ENCODE data around the gene LURAP1L. TPM values are rescaled to one million over a fixed set of nuclear protein-coding genes. Genes with fewer than 3 reads are reported as not detected.
A peak's percentile ranks its signal among the peaks of the same experiment; 100 is the strongest.

The LURAP1L gene
- total RNA-seq, 1 donor from 2014 or later = 1.6 TPM

GRCh38 chr9:12776513-12777055 is 1.8 kb downstream of the LURAP1L start:
- intact Hi-C loops (cut with DNase I) = loop anchor here (2.0 to 5.0 kb wide), 3 partner anchors 38 to 106 kb away; no protein-coding TSS in a partner anchor
- peaks cover 2 to 7% of the 10 kb centered on the region in 2 donors for H3K4me1 ChIP-seq

GRCh38 chr9:12777121-12778022 is 2.6 kb downstream of the LURAP1L start:
- Histone ChIP-seq H3K9me3 (peaks cover 0 to 2% of the 10 kb centered on the region in 2 donors), H3K4me1 (peaks cover 2 to 13% of the 10 kb centered on the region in 2 donors), H3K4me3 (peak overlapping the region; percentile 59 to 94), H3K27me3 (no peaks in the 10 kb centered on the region), H3K36me3 (no peaks in the 10 kb centered on the region), H3K27ac (peak overlapping the region; percentile 87 to 96)
- TF ChIP-seq CTCF (IDR thresholded peaks at IDR 0.05) = no peak
- DNase-seq (ENCODE audit: low spot score in 2 of 2) = no peak
- intact Hi-C loops (cut with DNase I) = loop anchor here (2.0 to 5.0 kb wide), 3 partner anchors 37 to 105 kb away; no protein-coding TSS in a partner anchor

More at GRCh38 chr9:12776513-12777055, 1.8 kb downstream of the LURAP1L start:
- no peaks in the 10 kb centered on the region for H3K36me3 ChIP-seq
- H3K4me3 ChIP-seq = peak overlapping the region; percentile 59 to 94
- H3K27ac ChIP-seq = peak overlapping the region; percentile 87 to 96
- no peaks in the 10 kb centered on the region for H3K27me3 ChIP-seq
- TF ChIP-seq CTCF (IDR thresholded peaks at IDR 0.05) = no peak
- no peaks in the 10 kb centered on the region for H3K9me3 ChIP-seq
- peak in 1 of 2 donors; percentile 90 for DNase-seq (ENCODE audit: low spot score in 2 of 2)

GRCh38 chr9:12778389-12778788 is 3.6 kb downstream of the LURAP1L start:
- no peaks in the 10 kb centered on the region for H3K36me3 ChIP-seq
- intact Hi-C loops (cut with DNase I) = loop anchor here (5.0 kb wide), 1 partner anchor 71 kb away; no protein-coding TSS in a partner anchor
- H3K4me1 ChIP-seq = peaks cover 2 to 13% of the 10 kb centered on the region in 2 donors
- peak overlapping the region; percentile 12 to 94 for H3K4me3 ChIP-seq
- peak overlapping the region in 1 of 2 donors; percentile 87 for H3K27ac ChIP-seq
- no peaks in the 10 kb centered on the region for H3K27me3 ChIP-seq
- DNase-seq (ENCODE audit: low spot score in 2 of 2) = no peak
- TF ChIP-seq CTCF (IDR thresholded peaks at IDR 0.05) = no peak
- peaks cover 0 to 11% of the 10 kb centered on the region in 2 donors for H3K9me3 ChIP-seq

- H3K27ac ChIP-seq = peak overlapping the region; percentile 59 to 62
- DNase-seq (ENCODE audit: low spot score in 2 of 2) = no peak
- H3K9me3 ChIP-seq = peaks cover 0 to 11% of the 10 kb centered on the region in 2 donors
- no peak for TF ChIP-seq CTCF (IDR thresholded peaks at IDR 0.05)
- H3K4me1 ChIP-seq = peaks cover 6 to 29% of the 10 kb centered on the region in 2 donors
- H3K36me3 ChIP-seq = no peaks in the 10 kb centered on the region
- H3K27me3 ChIP-seq = no peaks in the 10 kb centered on the region
- H3K4me3 ChIP-seq = peak overlapping the region in 1 of 2 donors; percentile 10
- intact Hi-C loops (cut with DNase I) = loop anchor here (10.0 kb wide), 1 partner anchor 494 kb away; the partner anchor contains the start of gene MPDZ
Observed at GRCh38 chr9:12781226-12781733, 6.5 kb downstream of the LURAP1L start.

- H3K4me1 ChIP-seq = peaks cover 3 to 32% of the 10 kb centered on the region in 2 donors
Observed at GRCh38 chr9:12783767-12784460, 9.1 kb downstream of the LURAP1L start.

More at GRCh38 chr9:12783767-12784460, 9.1 kb downstream of the LURAP1L start:
- Histone ChIP-seq H3K27ac (peak overlapping the region; percentile 95 to 96), H3K36me3 (no peaks in the 10 kb centered on the region), H3K9me3 (peaks cover 0 to 11% of the 10 kb centered on the region in 2 donors), H3K4me3 (no peak overlapping the region), H3K27me3 (no peaks in the 10 kb centered on the region)
- no peak for DNase-seq (ENCODE audit: low spot score in 2 of 2)
- no peak for TF ChIP-seq CTCF (IDR thresholded peaks at IDR 0.05)
- intact Hi-C loops (cut with DNase I) = loop anchor here (2.0 to 10.0 kb wide), 2 partner anchors 31 to 491 kb away; partner anchors contain the start of gene MPDZ
